GM18505 (cell line): Measurements from ENCODE around the gene ZNF33B.
A peak's percentile ranks its signal among the peaks of the same experiment; 100 is the strongest.

Source experiments
- ATAC-seq: cut with Tn5 transposase; IDR thresholded peaks from one replicate; pipeline ENCODE4 v1.9.1; 2021; ENCODE audit not compliant: unreplicated experiment
- POLR2A ChIP-seq: IDR thresholded peaks from 4 replicates; pipeline ENCODE4 v1.6.1; 2011; ENCODE audit warnings: borderline replicate concordance; ENCODE audit not compliant: insufficient read depth, insufficient read length; ENCODE audit errors: extremely low read depth

Gene ZNF33B

GRCh38 chr10:42637142-42637541 lies 1.2 kb downstream of the ZNF33B start:
- TF ChIP-seq POLR2A, result no peak
- ATAC-seq, result no peak

GRCh38 chr10:42635098-42635497 lies 3.3 kb downstream of the ZNF33B start:
- TF ChIP-seq POLR2A, result no peak
- ATAC-seq, result no peak

- no peak for ATAC-seq
- TF ChIP-seq POLR2A, result no peak
Measured at GRCh38 chr10:42632564-42632963, 5.8 kb downstream of the ZNF33B start.

GRCh38 chr10:42630537-42631134 lies 7.7 kb downstream of the ZNF33B start:
- TF ChIP-seq POLR2A, result no peak
- peak; percentile 53 for ATAC-seq

- no peak for TF ChIP-seq POLR2A
- ATAC-seq, result no peak
Measured at GRCh38 chr10:42623929-42624328, 14.4 kb downstream of the ZNF33B start.

GRCh38 chr10:42618424-42618823 lies 19.9 kb downstream of the ZNF33B start:
- no peak for TF ChIP-seq POLR2A
- no peak for ATAC-seq

- no peak for ATAC-seq
- no peak for TF ChIP-seq POLR2A
Measured at GRCh38 chr10:42615419-42615818, 23.0 kb downstream of the ZNF33B start.

- TF ChIP-seq POLR2A, result no peak
- peak; percentile 68 for ATAC-seq
Measured at GRCh38 chr10:42609872-42610271, 28.5 kb downstream of the ZNF33B start.

- no peak for TF ChIP-seq POLR2A
- ATAC-seq, result no peak
Measured at GRCh38 chr10:42598249-42598873, 40.0 kb downstream of the ZNF33B start.

- no peak for ATAC-seq
- no peak for TF ChIP-seq POLR2A
Measured at GRCh38 chr10:42596196-42596595, 42.2 kb downstream of the ZNF33B start.

GRCh38 chr10:42594246-42594650 lies 44.1 kb downstream of the ZNF33B start:
- no peak for TF ChIP-seq POLR2A
- no peak for ATAC-seq

- TF ChIP-seq POLR2A, result no peak
- no peak for ATAC-seq
Measured at GRCh38 chr10:42593284-42593683, 45.1 kb downstream of the ZNF33B start.

- no peak for TF ChIP-seq POLR2A
- ATAC-seq, result no peak
Measured at GRCh38 chr10:42583828-42584227, 54.5 kb downstream of the ZNF33B start.

- ATAC-seq, result no peak
- TF ChIP-seq POLR2A, result no peak
Measured at GRCh38 chr10:42578019-42578418, 60.4 kb downstream of the ZNF33B start.
